Stimulated activated CD8-positive, alpha-beta memory T cell treated with anti-CD3 and anti-CD28 coated beads, Interleukin-4, amount 100 ng/mL, for 48 hours (primary cell): ENCODE data around the gene RELL1.

ENCODE experiments used
- DNase-seq: peaks from one replicate; pipeline ENCODE4 v3.0.0-alpha.2; 2020

The RELL1 gene

DNA sequence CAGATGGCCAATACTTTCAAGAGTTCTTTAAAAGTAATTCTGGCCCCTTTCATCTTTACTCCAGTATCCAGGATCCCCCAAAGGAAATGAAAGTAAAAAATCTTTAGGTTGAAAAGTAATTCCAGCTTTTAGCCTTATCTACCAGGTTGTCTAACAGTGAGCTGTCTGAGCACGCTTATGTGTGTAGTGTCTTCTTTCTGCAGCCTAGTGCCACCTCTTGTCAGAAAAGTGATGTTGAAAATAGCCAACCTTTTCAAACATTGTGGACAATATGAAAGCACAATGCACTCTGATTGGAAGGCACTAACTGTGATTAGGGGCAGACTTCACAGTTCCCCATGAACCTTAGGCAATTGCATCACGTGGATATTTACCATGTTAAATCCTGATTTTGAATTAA is 92.1 kb downstream of the RELL1 start:
- no peak for DNase-seq

DNA sequence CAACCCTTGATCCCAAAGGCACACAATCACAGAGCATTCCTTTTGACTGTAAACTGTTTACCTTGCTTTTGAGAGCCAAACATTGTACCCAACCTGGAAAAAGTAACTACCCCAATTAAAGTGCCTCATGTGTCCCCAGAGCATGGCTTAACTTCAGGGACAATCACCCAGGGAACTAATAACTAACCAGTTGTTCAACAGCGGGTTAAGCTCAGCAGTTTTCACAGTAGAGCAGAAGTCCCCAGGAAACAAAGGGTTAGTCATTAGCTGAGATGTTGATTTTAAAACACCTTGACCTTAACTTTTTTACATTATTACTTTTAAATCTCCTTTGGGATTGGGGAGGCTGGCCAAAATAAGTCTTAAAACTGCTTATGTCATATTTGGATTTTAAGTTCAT is 94.8 kb downstream of the RELL1 start:
- no peak for DNase-seq

DNA sequence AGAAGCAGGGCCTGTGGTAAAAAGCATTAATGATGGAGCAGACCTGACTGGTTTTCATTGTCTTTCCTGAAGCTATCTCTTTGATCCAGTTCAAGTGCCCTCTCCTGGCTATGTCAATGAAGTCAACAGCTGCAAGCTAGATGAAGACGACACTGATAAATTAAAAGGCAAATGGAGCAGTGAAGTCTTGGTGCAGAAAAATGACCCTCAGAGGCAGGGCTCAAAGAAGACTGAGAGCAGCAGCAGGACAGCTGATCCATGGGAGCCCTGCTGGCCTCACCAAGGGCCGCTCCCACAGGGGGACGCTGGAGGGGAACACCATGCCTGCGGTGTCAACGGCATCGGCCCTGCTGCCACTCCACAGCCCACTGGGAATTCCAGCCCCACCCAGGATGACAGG is 96.2 kb downstream of the RELL1 start:
- DNase-seq, result no peak

DNA sequence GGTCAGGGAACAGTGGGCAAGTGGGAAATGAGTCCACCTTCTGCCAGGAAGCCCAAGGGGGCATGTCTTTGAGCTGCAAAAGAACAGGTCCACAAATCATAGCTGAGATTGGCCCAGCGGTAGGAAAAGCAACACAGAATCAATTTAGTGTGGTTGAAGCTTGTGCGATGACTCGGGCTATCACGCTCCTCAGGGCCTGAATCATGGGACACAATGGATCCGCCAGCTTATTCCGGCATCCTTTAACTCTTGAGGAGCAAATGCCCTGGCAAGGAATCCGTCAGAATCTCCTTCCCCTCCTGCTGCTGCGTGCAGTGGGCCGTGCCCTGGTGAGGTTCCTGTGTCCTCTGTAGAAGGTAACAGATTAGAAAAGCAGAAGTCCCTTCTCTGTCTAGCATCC is 98.0 kb downstream of the RELL1 start:
- no peak for DNase-seq

DNA sequence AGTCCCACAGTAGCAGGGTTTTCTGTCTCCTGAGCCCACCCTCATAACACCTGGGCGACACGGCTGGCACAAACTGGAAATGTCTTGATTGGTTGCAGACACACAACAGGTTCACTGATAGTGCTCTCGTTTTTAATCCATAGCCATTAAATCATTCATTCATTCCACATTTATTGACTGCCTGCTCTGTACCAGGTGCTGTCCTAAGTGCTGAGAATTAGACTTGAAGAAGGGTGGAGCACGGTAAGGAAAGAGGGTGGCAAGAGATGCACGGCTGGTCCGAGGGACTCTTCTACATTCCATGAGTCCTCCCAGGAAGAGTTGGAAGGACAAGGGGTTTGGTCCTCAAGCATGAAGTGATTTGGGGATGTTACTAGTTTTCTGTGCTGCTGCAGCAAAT is 100.0 kb downstream of the RELL1 start:
- no peak for DNase-seq

DNA sequence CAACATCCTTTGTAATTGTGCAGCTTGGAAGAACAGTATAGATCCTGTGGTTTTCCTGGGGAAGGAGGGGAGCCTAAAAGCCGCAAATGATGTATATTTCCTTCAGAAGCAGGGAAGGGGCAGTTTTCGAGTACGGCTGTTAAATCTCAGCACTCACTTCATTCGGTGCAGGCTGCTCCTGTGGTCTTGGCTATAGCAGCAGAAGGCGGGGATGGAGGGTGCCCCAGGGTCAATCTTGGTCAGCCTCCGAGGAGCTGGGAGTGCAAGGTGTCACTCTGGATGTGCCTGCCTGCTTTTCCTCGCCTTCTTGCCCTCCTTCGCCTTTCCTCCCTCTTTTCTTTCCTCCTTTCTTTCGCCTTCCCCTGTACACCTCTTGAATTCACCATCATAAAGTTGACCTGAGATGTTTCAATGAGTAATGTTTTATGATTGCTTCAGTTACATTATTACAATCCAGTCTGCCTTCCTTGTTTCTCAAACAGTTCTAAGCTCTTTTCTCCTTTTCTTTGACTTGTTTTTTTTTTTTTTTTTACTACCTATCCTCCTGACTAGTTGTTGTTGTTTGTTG is 101.6 kb downstream of the RELL1 start:
- DNase-seq, result no peak

DNA sequence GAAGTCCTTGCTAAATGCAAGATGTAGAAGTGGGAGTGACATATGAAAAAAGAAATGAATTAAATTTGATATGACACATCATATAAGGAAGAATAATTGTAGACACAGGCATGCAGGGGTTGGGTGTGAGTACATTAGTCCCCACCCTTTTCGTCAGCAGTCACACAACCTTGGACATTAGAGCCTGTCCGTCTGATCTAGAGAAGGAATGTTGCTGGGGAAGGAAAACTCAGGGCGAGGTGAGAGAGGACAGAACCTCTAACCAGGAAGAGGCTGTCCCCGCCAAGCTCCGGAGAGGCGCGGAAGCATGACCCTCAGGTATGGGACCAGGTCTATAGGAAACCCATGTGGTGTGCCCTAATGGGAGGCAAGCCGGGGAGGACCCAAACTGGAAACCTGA is 102.1 kb downstream of the RELL1 start:
- DNase-seq, result no peak

DNA sequence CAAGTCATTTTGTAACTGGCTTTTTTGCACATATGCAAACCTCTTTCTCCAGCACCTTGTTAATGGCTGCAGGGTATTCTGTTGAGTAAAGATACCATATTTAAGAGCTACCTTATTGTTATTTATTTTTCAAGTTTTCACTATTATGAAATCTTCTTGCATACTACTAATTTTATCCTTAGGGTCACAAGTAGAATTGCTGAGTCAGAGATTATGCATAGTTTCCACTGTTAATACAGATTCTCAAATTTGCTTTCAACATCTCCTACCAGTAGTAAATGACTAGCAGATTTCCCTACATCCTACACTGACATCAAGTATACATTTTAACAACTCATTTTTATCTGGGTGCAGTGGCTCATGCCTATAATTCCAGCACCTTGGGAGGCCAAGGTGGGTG is 112.6 kb downstream of the RELL1 start:
- no peak for DNase-seq

DNA sequence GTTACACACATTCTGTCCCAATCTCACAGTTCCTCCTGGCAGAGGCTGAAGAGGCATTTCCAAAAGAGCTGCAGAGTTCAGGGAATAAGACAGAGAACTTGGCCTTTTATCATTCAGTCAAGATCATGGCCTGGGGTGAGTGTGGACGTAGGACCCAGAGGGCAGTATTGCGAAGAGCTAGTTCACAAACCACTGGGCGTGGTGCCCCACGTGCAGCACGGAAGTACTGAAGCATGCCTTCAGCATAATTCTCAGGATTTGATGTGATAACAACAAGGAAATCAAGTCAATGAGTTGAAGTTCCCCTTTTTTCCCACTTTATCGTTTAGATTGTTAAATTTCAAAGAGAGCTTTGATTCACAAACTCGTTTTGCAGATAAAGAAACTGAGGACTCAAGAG is 117.7 kb downstream of the RELL1 start:
- no peak for DNase-seq

DNA sequence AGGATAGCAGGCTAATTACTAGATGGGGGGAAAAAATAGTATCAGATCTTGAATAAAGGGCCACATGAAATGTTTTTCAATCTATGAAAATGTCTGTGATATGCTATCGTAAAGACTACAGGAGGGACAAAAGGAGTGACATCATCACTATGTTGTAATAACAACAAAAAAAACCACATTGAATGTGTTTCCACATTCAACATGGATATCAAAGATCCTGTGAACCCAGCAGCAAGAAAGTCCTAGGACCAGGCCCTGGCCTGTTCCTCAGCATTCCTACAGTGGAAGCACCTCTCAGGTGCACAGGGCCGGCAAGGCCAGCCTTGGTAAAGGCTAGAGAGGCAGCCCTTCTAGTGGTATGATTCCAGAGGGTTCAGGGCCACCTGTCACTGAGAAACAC is 118.3 kb downstream of the RELL1 start:
- DNase-seq, result no peak

DNA sequence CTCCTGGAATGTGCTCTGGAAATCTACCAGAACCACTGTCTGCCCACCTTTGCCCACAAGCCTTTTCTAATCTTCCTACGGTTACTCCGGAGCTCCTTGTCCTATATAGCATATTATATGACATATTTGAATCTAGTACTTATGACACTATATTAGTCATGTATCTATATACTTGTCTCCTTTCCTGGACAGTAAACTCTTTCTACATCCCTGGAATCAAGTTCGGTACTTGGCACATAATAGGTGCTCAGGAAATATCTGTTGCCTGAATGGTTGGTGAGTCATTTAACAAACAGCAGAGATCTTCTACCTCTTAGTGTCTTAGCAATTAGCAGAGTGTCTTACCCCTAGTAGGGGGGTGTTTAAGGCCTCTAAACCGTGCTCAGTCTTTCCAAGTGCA is 123.6 kb downstream of the RELL1 start:
- DNase-seq, result no peak

DNA sequence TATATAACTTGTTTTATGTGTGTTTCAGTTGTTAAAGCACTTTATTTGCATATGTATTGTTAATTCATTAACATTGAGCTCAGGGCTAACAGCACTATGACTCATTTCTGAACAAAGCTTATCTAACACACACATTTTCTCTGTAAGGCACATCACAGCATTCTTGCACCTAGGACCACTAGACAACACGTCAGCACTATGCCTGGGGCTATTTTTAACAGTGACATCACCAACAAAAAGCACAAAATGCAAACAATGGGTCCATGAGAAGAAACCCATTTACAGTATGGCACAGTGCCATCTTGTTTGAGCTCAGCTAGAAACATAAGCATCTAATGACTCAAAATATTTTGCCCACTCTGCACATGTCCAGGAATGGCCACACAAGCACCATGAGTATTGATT is 124.4 kb downstream of the RELL1 start:
- no peak for DNase-seq

DNA sequence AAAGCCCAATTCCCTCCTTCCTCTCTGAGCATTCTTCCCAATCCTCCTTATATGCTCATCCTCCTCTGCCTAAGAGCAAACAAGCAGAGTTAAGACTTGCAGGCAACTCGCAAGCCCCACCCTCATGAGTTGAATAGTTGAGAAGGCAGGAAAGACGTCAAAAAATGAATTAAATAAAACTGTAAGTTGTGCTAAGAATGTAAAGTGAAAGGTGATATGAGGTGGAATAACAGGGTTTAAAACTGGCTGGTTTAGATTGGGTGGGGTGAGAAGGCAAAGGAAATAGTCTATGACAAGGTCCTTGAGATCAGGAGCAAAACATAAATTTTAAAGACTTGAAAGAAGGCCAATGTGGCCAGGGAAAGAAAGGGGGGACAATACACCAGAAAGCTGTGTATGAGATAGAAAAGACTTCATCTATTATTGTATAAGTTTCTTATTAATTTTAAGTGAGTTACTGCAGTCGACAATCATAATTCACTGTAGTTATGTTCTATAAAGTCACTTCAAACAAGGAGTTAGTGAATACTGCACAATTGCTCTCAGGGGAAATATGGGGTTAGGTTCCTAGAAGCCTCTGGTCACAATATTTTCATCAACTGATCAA is 124.9 kb downstream of the RELL1 start:
- DNase-seq, result no peak
